Measurements from ENCODE around the gene LILRA6.
"Not testable (repeated sequence)": the region's sequence is repeated elsewhere in the genome, so short reads cannot be mapped to it uniquely, and the experiment has no call there.

The LILRA6 gene

DNA sequence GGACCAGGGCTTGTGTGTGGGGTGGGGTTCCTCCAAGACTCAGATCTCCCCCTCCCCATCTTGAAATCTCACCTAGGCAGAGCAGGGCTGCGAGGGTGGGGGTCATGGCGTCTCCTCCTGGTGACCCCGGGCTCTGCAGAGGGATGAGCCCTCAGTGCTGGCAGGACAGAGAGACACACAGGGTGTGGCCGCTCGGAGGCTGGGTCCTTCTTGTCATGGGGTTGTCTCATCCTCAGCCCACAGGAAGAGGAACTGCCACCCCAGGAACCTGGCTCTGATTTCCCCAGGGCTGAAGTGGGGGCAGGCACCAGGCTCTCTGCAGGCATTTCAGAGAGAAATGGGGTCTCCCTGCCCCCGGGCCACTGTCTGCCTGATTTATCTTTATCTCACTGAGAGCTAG lies at the start of gene LILRA6:
LILRA6 (minus strand) TSS at position 145 of the 400 bp plus-strand sequence.
- in situ Hi-C loops (cut with MboI; ENCODE audit: low sequenced_read_pairs), result not testable (repeated sequence)

DNA sequence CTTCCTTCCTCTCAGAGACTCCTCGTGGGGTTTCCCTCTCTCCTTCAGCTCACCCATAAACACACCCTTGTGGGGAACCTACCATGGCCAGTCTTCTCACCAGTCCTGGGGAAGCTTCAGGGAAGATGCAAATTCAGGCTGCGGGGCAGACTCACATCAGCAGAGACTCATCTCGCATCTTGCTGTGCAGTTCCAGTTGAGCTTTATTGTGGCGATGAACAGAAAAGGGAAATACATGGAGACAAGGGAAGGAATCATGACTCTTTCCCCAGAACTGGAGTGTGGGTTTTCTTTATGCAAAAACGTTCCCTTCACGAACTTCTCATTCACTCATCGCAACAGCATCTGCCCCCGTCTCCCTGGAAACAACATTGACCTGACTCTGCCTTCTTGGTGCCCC lies 46.6 kb upstream of the LILRA6 start:
- in situ Hi-C loops (cut with MboI; ENCODE audit: low sequenced_read_pairs), result not testable (repeated sequence)

DNA sequence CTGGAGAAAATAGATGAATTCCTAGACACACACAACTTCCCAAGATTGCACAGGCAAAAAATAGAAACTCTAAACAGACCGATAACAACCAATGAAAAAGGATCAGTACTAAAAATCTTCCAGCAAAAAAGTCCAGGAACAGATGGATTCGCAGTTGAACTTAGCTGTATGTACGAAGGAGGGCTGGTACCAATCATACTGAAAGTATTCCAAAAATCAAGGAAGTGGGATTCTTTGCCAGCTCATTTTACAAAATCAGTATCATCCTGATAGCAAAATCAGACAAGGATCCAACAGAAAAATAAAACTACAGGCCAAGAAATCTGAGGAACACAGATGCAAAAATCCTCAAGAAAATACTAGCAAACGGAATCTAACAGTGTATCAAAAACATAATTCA lies 44.9 kb upstream of the LILRA6 start:
- in situ Hi-C loops (cut with MboI; ENCODE audit: low sequenced_read_pairs), result no loop called here

DNA sequence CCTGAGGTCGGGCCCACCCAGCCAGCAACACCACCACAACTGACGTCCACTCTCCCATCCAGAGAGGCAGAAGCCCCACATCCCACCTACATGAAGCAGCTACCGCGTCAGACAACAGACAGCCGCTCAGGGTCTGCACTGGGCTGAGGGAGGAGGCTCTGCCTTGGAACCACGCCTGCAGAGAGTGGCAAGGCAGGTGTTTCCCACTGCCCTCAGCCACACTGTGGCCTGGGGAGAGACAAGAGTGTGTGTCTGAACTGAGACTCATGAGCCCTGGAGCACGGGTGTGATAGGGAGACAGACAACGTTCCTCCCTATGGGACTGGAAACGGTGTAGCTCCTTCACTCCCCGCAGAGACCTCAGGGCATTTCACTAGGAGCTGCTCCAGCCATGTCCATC lies 43.7 kb upstream of the LILRA6 start:
- in situ Hi-C loops (cut with MboI; ENCODE audit: low sequenced_read_pairs), result not testable (repeated sequence)

DNA sequence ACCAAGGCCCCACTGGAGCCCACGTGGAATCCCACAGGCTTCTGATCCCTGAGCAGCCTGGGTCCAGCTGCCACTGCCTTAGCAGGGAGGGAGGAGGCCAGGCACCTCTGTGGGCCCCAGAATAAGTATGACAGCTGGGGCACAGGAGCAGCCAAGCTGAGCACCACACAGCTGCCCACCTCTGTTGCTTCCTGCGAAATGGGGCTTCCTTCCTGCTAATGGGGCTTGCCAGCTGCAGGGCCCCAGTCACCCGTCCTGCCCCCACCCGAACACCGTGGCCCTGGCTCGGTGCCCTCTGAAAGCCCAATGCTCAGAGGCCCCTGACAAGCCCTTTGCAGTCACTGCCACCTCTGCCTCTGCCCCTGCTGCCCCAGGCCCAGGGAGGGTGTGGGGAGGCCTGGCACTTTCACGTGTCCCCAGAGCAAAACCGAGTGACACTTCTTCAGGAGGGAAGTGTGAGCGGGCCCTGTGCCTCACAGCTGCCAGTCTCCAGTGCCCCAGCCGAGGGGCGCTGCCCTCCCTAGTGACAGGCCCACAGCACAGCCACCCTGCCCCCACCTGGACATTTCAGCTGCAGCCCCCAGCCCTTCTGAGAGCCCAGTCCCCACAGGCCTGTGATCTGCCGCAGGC lies 43.0 kb upstream of the LILRA6 start:
- in situ Hi-C loops (cut with MboI; ENCODE audit: low sequenced_read_pairs), result not testable (repeated sequence)

DNA sequence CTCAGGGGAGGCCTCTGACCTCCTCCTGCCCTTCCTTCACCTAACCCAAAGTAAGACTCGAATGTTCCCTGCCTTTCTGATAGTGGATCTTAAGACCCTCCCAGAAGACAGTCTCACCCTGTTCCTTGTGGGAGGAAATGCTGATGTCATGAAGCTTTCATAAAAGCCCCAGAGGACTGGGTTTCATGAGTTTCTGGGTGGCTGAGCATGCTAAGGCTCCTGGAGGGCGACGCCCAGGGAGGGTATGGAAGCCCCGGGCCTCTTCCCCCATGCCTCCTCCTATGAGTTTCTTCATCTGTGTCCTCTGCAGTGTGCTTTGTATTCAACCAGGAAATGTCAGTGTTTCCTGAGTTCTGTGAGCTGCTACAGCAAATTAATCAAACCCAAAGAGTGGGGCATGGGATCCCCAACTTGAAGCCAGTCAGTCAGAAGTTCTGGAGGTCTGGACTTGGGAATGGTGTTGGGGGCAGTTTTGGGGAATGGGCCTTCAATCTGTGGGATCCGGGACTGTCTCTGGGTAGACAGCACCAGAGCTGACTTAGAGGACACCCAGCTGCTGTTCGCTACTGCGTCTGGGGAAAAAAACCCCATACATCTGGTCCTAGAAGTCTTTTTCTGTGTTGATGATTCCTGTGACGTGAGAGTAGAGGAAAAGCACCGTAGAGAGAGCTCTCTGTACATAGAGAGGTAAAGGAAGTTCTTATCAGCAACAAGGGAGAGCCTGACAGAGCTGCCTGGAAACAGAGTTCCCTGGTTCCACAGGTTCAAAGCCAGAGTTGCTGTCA lies 40.3 kb upstream of the LILRA6 start:
- in situ Hi-C loops (cut with MboI; ENCODE audit: low sequenced_read_pairs), result no loop called here

DNA sequence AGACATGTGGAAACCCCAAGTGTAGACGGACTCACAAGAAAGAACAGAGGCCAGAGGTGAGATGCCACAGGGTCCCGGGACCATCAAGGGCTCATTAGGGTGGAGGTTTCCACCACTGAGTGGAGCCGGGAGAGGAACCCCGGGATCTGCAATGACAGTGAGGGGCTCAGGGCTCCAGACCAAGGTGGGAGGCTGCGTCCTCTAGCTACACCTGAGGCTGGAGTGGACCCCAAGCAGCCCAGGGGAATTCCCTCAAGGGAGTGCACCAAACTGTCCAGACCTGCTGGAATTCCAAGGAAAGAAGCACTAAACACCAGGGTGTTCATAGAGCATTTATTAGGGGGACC lies 39.1 kb upstream of the LILRA6 start:
- in situ Hi-C loops (cut with MboI; ENCODE audit: low sequenced_read_pairs), result not testable (repeated sequence)

DNA sequence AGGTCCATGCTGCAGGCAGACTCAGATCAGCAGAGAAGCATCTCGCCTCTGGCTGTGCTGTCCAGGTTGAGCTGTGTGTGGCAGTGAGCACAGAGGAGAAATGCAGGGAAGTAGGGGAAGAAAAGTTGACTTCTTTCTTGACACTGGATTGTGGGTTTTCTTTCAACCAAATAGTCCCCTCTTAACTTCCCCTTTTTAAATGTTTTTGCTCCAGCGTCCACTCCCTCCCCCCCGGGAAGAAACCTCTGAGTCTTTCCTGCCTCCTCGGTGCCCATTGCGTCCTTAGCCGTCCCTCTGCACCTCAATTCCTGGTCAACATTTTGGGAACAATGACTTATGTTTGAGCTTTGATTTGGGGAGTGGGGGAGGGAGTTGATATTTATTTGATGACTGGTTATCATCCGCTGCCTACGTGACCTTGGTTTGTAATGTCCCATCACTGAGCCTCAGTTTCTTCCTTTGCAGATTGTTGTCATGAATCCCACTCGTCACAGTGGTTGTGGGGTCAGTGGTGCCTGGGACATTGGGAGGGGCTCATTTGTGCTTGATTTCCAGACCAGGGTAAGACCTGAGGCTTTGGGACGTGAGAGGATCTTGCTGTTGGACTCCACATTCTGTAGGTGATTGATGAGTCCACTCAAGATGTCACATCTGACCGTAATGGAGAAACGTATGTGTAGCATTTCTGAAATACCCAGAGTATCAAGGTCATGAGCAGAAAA lies 38.6 kb upstream of the LILRA6 start, which contains the start of gene LILRB2:
LILRB2 (minus strand) TSS at position 104 of the 722 bp plus-strand sequence. CDS start 614 bp downstream, outside the sequence.
- in situ Hi-C loops (cut with MboI; ENCODE audit: low sequenced_read_pairs), result no loop called here

DNA sequence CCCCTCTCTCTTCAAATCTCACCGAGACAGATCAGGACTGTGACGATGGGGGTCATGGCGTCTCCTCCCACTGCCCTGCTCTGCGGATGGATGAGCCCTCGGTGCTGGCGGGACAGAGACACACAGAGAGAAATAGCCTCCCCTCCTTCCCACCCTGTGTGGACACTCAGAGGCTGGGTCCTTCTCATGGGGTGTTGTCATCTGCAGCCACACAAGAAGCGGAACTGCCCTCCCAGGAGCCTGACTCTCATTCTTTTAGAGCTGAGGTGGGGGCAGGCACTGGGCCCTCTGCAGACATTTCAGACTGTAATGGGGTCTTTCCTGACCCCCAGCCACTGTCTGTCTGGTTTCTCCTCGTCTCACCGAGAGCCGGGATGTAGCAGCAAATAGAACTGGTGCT lies 37.9 kb upstream of the LILRA6 start:
- in situ Hi-C loops (cut with MboI; ENCODE audit: low sequenced_read_pairs), result not testable (repeated sequence)

DNA sequence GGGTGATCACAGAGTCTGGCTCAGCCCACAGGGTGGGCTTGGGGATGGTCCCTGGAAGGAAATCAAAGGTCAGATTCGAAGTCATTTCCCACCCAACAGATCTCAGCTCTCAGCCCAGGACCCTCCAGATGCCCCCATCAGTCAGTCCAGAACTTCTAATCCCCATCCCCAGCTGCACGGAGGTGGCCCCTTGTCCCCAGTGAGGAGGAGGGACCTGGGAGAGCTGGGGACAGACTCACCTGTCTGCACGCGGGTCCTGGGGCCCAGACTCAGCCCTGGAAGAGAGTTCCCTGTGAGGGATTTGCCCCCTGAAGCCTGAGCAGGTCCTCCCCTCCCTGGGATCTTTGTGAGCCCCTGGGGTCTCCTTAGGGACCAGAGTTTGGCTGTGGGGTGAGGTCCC lies 37.4 kb upstream of the LILRA6 start:
- in situ Hi-C loops (cut with MboI; ENCODE audit: low sequenced_read_pairs), result not testable (repeated sequence)

DNA sequence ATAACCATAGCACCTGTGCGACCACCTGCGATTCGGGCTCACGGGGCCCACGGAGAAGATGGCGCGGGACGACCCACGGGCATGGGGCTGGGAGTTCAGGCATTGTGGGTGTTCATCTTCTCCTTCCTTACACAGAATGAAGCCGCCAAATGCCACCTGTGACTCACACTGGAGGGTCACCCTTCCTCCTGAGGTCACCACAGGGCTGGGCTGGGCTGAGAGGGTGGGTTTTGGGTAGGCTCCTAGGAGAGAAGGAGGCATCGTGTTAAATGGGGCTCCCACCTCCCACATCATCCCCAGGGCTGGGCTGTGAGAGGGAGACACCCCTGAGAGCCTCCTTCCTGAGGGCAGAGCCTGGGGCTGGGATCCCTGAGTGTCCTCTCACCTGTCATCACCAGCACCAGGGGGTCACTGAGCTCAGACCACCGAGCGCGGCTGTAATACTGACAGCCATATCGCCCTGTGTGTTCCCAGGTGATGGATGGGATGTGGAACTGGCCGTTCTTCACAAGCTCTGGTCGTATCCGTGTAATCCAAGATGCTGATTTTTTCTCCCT lies 36.9 kb upstream of the LILRA6 start:
- in situ Hi-C loops (cut with MboI; ENCODE audit: low sequenced_read_pairs), result no loop called here

DNA sequence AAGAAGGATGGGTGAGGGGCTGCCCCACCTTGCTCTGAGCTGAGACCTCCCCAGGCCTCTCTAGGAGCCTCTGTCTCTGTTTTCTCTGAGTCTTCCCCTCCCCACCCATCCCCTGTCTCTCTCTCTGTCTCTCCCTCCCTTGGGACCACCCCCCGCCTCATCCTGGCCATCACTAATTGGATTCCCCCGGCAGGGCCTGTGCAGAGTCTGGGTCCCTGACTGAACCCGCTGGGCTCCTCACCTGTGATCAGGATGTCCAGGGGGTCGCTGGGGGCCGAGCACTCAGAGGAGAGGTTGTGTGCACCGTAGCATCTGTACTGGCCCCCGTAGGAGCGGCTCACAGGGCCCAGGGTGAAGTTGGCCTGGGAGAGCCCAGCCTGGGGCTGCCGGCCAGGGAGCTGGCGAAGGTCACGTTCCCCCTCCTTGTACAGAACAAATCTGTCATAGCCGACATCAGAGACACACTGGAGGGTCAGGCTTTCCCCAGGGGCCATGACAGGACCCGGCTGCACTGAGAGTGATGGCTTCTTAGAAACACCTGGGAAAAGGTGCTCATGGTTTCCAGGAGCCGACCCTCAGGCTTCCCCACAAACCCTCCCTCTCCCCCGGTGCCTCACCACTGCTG lies 36.1 kb upstream of the LILRA6 start:
- in situ Hi-C loops (cut with MboI; ENCODE audit: low sequenced_read_pairs), result not testable (repeated sequence)

DNA sequence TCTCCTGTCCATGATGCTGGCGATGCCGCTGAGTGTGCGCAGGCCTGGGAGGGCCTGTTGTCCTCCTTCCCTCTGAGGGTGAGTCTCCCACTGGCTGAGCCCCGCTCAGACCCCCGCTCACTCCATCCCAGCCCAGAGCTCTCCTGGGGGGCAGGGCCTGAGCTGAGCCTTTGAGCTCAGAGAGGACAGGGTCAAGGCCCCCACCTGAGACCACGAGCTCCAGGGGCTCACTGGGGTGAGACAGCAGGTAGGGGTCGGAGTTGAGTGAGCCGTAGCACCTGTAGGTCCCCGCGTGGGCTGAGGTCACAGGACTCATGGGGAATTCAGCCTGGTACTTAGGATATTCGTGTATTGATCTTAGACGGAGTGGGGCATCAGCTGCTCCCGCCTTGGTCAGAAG lies 35.5 kb upstream of the LILRA6 start:
- in situ Hi-C loops (cut with MboI; ENCODE audit: low sequenced_read_pairs), result not testable (repeated sequence)

DNA sequence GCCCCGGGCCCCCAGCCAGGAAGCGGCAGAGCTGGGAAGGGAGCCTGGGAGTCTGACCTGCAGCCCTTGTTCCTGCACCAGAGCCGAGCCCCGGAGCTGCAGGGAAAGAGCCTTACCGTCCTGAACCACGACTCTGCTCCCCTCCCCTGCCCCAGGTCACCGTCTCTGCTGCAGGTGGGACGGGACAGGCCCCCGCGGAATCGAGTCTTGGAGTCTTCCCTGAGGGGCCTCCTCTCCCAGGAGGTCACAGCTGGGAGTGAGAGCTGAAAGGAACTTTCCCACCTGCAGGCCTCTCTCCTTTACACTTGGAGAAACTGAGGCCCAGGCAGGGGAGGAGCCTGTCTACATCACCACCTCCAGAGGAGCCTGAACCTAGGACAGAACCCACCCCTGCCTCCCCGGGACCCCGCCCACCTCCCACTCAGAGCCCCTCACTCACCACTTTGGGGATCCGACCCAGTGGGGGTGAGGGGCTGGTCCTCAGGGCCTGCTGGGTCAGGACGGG lies 34.6 kb upstream of the LILRA6 start:
- in situ Hi-C loops (cut with MboI; ENCODE audit: low sequenced_read_pairs), result not testable (repeated sequence)

DNA sequence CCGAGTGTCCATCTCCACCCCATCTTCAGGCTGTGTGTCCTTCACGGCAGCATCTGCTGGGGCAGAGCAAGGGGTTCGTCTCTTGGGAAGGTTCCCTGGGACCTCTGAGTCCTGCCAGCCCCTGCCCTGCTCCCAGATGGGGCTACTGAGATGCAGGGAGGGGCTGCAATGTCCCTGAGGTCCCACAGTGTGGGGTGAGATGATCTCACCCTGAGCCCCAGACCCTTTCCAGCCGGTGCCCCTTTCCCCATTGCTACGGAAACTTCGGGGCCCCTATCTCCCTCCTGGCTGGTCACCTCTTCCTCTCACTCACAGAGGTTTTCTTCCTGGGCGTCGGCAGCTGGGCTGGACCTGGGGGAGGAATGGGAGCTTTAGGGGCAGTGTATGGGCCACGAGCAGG lies 33.4 kb upstream of the LILRA6 start:
- in situ Hi-C loops (cut with MboI; ENCODE audit: low sequenced_read_pairs), result no loop called here

DNA sequence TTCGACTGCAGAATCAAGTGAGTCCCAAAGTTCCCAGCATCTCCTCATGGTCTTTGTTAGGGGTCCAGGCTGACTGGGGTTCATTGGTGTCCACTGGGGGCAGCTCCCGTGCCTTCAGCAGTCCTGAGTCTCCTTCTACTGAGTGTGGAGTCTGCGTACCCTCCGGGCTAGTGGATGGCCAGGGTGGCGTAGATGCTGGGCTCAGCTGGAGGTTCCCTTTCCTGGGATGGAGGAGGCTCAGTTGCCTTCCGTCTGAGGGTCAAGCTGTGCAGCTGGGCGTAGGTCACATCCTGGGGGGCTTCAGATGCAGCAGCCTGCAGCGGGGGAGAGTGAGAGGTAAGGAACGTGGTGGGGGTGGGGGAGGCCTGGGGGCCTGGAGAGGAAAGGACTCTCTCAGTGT lies 31.9 kb upstream of the LILRA6 start:
- in situ Hi-C loops (cut with MboI; ENCODE audit: low sequenced_read_pairs), result not testable (repeated sequence)

DNA sequence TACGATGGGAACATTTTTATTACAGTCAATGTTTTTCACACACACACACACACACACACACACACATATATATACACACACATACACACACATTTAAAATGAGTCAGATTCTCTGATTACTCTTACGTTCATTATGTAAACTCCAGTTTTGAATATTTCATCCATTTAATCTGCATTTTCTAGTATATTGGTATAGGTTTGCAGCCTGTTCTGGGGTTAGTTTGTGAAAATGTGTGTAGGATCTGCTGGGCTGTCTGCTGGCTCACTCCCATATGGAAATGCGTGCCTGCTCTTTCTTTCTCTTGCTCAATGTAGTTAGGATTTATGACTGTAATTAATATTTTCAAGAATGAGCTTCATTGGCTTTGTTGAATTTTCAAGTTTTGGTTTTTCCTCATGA lies 31.2 kb upstream of the LILRA6 start:
- in situ Hi-C loops (cut with MboI; ENCODE audit: low sequenced_read_pairs), result no loop called here

DNA sequence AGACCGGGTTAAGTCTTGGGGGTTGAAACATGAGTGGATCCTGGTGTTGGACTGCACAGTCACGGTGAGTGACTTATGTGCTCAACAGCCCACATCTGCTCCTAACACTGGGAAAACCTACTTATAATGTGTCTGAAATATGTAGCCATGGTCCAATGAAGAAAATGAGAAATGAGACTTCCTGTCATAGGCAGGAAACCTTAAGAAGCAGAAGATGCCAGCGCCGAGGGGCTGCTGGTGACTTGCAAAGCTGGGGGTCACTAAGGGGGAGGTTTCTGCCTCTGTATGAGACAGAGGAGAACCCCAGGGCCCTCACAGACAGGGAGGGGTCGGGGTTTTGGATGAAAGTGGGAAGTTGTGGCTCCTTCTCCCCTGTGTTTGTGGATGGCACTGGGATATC lies 29.6 kb upstream of the LILRA6 start:
- in situ Hi-C loops (cut with MboI; ENCODE audit: low sequenced_read_pairs), result not testable (repeated sequence)

DNA sequence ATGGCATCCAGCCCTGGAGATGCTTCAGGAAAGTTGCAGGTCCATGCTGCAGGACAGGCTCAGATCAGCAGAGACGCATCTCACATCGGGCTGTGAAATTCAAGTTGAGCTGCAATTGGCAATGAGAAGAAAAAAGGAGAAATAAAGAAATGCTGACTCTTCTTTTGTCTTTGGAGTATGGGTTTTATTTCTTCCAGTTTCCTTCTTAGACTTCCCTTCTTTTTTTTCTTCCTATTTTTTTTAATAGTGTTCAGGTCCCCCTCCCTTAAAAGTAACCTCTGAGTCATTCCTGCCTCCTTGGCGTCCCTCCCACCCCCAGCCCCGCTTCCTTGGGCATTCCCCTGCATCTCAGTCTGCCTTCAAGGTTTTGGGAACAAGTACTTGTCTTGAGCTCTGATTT lies 29.0 kb upstream of the LILRA6 start:
- in situ Hi-C loops (cut with MboI; ENCODE audit: low sequenced_read_pairs), result not testable (repeated sequence)

DNA sequence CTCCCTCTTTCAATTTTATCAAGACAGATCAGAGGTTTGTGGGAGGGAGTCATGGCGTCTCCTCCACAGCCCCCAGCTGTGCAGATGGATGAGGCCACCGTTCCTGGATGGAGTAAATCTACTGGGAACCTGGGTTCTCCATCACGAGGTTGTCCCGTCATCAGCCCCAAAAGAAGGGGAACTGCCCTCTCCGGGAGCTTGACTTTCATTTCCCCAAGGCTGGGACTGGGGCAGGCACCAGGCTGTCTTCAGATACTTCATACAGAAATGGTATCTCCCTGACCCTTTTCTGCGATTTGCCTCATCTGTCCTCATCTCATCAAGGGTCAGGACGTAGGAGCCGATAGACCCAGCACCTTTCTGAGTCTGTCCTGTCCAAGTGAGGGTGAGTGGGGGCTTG lies 28.5 kb upstream of the LILRA6 start:
- in situ Hi-C loops (cut with MboI; ENCODE audit: low sequenced_read_pairs), result no loop called here

DNA sequence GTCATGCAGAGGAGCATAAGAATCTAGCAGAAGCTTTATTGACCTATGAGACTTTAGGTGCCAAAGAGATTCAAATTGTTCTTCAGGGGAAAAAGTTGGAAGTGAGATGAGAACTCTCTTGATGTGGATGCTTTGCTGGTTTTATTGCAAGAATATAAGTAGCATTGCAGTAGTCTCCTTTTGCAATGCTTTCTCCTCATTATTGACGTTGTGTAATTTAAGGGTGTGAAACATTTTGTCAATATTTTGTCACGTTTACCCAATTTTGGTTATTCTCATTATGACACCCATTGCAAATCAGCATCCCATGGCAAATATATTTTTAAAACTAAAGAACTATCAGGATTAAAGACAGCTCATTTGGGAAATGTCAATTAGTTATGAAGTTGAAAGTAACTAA lies 26.3 kb upstream of the LILRA6 start:
- in situ Hi-C loops (cut with MboI; ENCODE audit: low sequenced_read_pairs), result no loop called here
